ENCODE measurements around the gene UGGT1.

Gene UGGT1

GRCh38 chr2:128076461-128077106 is 14.4 kb upstream of the UGGT1 start:
- TF ChIP-seq CTCF (IDR thresholded peaks at IDR 0.05; ENCODE audit: insufficient read depth, low read length, missing control alignments), result no peak
- DNase-seq (ENCODE audit: low read depth, low spot score), result no peak
- ChIA-PET POLR2A (no interaction called here), CTCF (interaction anchor here (1.4 kb wide), 1 partner anchor 12 kb away, joined by 4 read pairs; no protein-coding TSS in a partner anchor)
- H3K4me3 ChIP-seq (ENCODE audit: low read depth, low read length), result no peak overlapping the region

DNA sequence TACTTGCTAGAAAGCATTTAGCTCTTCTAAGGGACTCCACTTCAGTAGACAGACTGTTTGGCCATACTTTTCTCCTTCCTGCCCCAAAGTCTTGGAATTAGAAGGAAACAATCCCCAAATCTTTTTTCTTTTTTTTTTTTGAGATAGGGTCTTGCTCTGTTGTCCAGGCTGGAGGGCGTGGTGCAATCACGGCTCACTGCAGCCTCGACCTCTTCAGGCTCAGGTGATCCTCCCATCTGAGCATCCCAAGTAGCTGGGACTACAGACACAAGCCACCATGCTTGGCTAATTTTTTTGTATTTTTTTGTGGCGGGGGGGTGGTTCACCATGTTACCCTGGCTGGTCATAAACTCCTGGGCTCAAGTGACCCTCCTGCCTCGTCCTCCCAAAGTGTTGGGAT is 6.2 kb upstream of the UGGT1 start:
- CTCF ChIA-PET, result interaction anchor here (1.6 kb wide), 1 partner anchor 20 kb away, joined by 5 read pairs; no protein-coding TSS in a partner anchor
- no peak for TF ChIP-seq CTCF (IDR thresholded peaks at IDR 0.05; ENCODE audit: insufficient read depth, low read length, missing control alignments)
- DNase-seq (ENCODE audit: low read depth, low spot score), result no peak
- no peak overlapping the region for H3K4me3 ChIP-seq (ENCODE audit: low read depth, low read length)
- POLR2A ChIA-PET, result no interaction called here

DNA sequence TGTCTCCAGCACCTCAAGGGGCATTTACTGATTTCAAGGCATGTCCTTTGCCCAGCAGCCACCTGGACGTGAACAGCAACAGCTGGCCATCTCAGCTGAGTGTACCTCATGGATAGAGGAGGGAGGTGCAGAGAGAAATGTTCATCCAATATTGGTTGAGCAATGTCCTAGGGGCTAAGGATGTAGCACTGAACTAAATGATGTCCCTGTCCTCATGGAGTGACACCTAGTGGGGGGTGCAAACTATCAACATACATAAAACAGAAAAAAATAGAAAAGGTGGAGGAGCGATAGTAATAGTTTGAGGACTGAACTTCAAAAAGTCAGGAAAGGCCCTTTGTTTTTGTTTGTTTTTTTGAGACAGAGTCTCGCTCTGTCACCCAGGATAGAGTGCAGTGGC is 4.8 kb upstream of the UGGT1 start:
- no peak for TF ChIP-seq CTCF (IDR thresholded peaks at IDR 0.05; ENCODE audit: insufficient read depth, low read length, missing control alignments)
- POLR2A ChIA-PET, result no interaction called here
- CTCF ChIA-PET, result no interaction called here
- DNase-seq (ENCODE audit: low read depth, low spot score), result no peak
- H3K4me3 ChIP-seq (ENCODE audit: low read depth, low read length), result no peak overlapping the region

GRCh38 chr2:128090575-128090944 is 440 bp upstream of the UGGT1 start:
- H3K4me3 ChIP-seq (ENCODE audit: low read depth, low read length), result peak overlapping the region; percentile 98
- ChIA-PET CTCF (interaction anchor here (0.8 to 1.3 kb wide), 4 partner anchors 12 to 29 kb away, joined by 3 to 5 read pairs (median 4); no protein-coding TSS in a partner anchor), POLR2A (interaction anchor here (0.6 to 1.5 kb wide), 7 partner anchors 10 to 184 kb away, joined by 3 to 7 read pairs (median 4); partner anchors contain the start of gene SAP130)
- no peak for TF ChIP-seq CTCF (IDR thresholded peaks at IDR 0.05; ENCODE audit: insufficient read depth, low read length, missing control alignments)
- no peak for DNase-seq (ENCODE audit: low read depth, low spot score)

GRCh38 chr2:128091726-128092080 is 703 bp downstream of the UGGT1 start:
- POLR2A ChIA-PET, result interaction anchor here (0.5 to 1.3 kb wide), 2 partner anchors 34 to 64 kb away, joined by 3 to 4 read pairs; partner anchors contain the start of gene SAP130
- CTCF ChIA-PET, result interaction anchor here (0.9 to 1.3 kb wide), 5 partner anchors 11 to 87 kb away, joined by 3 to 4 read pairs (median 3); no protein-coding TSS in a partner anchor
- H3K4me3 ChIP-seq (ENCODE audit: low read depth, low read length), result peak overlapping the region; percentile 98
- no peak for TF ChIP-seq CTCF (IDR thresholded peaks at IDR 0.05; ENCODE audit: insufficient read depth, low read length, missing control alignments)
- no peak for DNase-seq (ENCODE audit: low read depth, low spot score)

DNA sequence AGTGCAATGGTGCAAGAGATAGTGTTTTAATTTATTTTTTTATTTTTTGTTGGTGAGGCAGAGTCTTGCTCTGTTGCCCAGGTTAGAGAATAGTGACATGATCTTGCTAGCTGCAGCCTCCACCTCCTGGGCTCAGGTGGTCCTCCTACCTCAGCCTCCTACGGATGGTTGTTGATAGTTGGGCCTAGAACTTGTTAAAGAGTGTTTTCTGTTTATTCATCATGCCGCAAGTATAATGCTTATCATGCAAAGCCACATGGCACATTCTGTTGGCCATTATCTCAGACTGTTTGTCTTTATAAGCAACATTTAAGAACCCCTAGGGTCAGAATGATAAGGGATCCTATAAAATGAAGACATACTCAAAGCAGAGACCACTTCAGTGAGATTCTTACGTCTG is 1.7 kb downstream of the UGGT1 start:
- H3K4me3 ChIP-seq (ENCODE audit: low read depth, low read length), result no peak overlapping the region
- no peak for DNase-seq (ENCODE audit: low read depth, low spot score)
- TF ChIP-seq CTCF (IDR thresholded peaks at IDR 0.05; ENCODE audit: insufficient read depth, low read length, missing control alignments), result no peak
- POLR2A ChIA-PET, result no interaction called here
- CTCF ChIA-PET, result interaction anchor here (1.0 kb wide), 1 partner anchor 28 kb away, joined by 3 read pairs; no protein-coding TSS in a partner anchor

All from AG04449 (cell line).